GM10266 (cell line): ENCODE results near the gene CATSPERE.

ENCODE experiments used
- DNase-seq: peaks from one replicate; pipeline ENCODE4 v3.0.0; 2012; ENCODE audit errors: extremely low spot score
- TF ChIP-seq, protein P1 (sequence below): IDR thresholded peaks from 2 replicates; pipeline ENCODE4 v1.5.1; 2012; ENCODE audit warnings: mild to moderate bottlenecking, low read depth; ENCODE audit not compliant: control insufficient read depth, insufficient read depth; ENCODE audit errors: missing control alignments

CATSPERE gene

GRCh38 chr1:244424649-244425334 lies 36.3 kb upstream of the CATSPERE start:
- TF ChIP-seq, protein P1, sequence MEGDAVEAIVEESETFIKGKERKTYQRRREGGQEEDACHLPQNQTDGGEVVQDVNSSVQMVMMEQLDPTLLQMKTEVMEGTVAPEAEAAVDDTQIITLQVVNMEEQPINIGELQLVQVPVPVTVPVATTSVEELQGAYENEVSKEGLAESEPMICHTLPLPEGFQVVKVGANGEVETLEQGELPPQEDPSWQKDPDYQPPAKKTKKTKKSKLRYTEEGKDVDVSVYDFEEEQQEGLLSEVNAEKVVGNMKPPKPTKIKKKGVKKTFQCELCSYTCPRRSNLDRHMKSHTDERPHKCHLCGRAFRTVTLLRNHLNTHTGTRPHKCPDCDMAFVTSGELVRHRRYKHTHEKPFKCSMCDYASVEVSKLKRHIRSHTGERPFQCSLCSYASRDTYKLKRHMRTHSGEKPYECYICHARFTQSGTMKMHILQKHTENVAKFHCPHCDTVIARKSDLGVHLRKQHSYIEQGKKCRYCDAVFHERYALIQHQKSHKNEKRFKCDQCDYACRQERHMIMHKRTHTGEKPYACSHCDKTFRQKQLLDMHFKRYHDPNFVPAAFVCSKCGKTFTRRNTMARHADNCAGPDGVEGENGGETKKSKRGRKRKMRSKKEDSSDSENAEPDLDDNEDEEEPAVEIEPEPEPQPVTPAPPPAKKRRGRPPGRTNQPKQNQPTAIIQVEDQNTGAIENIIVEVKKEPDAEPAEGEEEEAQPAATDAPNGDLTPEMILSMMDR, result no peak
- no peak for DNase-seq

DNA sequence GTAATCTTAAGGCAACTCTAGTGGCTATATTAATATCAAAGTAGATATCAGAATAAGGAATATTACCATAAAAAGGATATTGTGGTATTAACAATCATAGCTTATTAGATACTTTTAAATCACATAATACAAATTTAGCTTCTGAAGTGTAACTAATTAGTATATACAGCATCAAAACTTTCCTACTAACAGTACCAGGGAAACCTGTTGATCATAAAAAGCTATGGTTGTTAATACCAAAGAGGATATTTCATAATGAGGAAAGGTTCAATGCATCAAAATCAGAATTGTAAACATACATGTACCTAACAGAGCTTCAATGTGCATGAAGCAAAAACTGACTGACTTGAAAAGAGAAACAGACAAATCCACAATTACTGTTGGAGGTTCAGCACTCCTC lies 33.4 kb upstream of the CATSPERE start:
- DNase-seq, result no peak
- TF ChIP-seq, protein P1, result no peak

- TF ChIP-seq, protein P1, result no peak
- no peak for DNase-seq
These were observed 31.3 kb upstream of the CATSPERE start for GRCh38 chr1:244429818-244430217.

- no peak for DNase-seq
- TF ChIP-seq, protein P1, result no peak
These were observed 29.9 kb upstream of the CATSPERE start for GRCh38 chr1:244431166-244431565.

DNA sequence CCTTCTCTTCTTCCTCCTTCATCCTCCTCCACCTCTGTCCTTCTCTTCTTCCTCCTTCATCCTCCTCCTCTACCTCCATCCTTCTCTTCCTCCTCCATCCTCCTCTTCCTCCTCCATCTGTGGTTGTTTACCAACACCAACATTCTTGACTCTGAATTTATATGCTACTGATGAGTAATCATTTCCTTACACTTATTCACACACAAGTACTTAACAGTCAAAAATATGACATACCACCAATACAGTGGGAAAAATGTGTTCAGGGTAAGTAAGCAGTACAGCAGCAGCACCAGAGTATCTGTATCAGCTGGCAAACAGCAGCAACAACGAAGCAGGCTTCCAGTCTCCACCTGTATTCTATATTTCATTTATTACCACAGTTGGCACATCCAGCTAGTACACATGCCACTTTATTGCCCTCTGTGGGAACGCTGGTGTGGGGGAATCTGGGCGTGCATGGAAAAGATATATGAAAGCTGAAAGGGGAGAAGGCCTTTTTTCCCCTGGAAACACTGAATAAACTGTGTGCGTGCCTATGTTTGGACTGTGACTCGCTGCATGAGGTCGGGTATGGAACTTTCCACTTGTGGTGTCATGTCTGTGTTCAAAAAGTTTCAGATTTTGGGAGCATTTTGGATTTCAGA lies 25.4 kb upstream of the CATSPERE start:
- DNase-seq, result no peak

DNA sequence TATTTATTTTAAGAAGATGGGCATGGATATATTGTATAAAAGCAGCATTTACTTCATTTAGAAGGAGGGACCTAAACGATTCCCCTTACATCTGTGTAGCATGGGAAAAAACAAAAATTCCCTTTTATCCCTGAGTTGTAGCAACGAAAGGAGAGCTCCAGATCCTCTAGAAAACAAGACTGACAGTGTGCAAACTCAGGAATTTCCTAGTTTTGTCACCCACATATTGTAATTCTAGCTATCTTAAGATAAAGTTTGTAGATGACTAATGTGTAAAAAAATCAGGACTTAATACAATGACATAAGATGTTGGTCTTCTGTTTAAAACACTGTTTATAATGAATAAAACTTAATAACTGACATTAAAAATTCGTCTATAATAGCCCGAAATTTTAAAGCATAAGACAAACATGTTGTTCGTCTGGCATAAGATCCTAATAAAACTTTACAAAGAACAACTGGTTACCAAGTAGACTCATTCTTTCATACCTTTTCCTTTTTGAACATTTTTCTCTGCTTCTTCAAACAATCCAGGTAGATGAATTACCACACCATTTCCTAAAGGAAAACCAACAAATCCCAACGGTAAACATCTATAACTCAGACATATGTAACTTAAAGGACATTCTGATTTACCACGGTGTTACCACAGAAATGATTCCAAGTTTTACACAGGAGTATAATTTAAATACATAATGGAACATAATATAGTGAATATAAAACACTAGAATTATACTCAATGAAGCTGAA lies 24.6 kb upstream of the CATSPERE start:
- TF ChIP-seq, protein P1, result no peak
- no peak for DNase-seq

More for the DNA sequence above, 25.4 kb upstream of the CATSPERE start:
- TF ChIP-seq, protein P1, result no peak
